ENCODE results near the gene TES. TPM values are rescaled to one million over a fixed set of nuclear protein-coding genes. Genes with fewer than 3 reads are reported as not detected.
"Not testable (repeated sequence)": the region's sequence is repeated elsewhere in the genome, so short reads cannot be mapped to it uniquely, and the experiment has no call there.

Gene TES
- total RNA-seq, 1 donor from 2014 or later: 94.0 TPM

GRCh38 chr7:116172353-116172752 is 38.0 kb upstream of the TES start:
- DNase-seq: no peak
- H3K27me3 ChIP-seq: no peaks in the 10 kb centered on the region
- no peaks in the 10 kb centered on the region for H3K36me3 ChIP-seq
- H3K27ac ChIP-seq: no peak overlapping the region
- H3K9me3 ChIP-seq: no peaks in the 10 kb centered on the region
- no peaks in the 10 kb centered on the region for H3K4me1 ChIP-seq
- TF ChIP-seq CTCF (IDR thresholded peaks at IDR 0.05): no peak
- intact Hi-C loops (cut with DNase I): no loop called here
- no peak for ATAC-seq
- H3K4me3 ChIP-seq: no peak overlapping the region

- intact Hi-C loops (cut with DNase I): no loop called here
- no peak overlapping the region for H3K27ac ChIP-seq
- no peaks in the 10 kb centered on the region for H3K4me1 ChIP-seq
- H3K9me3 ChIP-seq: no peaks in the 10 kb centered on the region
- ATAC-seq: peak; percentile 78
- H3K36me3 ChIP-seq: no peaks in the 10 kb centered on the region
- no peak overlapping the region for H3K4me3 ChIP-seq
- H3K27me3 ChIP-seq: no peaks in the 10 kb centered on the region
- peak; percentile 58 for TF ChIP-seq CTCF (IDR thresholded peaks at IDR 0.05)
- no peak for DNase-seq
These were observed 37.0 kb upstream of the TES start for GRCh38 chr7:116173051-116174028.

GRCh38 chr7:116175095-116175494 is 35.2 kb upstream of the TES start:
- not testable (repeated sequence) for H3K4me3 ChIP-seq, H3K4me1 ChIP-seq, DNase-seq, H3K36me3 ChIP-seq, H3K27me3 ChIP-seq, ATAC-seq, H3K27ac ChIP-seq, H3K9me3 ChIP-seq
- intact Hi-C loops (cut with DNase I): loop anchor here (5.0 kb wide), 1 partner anchor 62 kb away; no protein-coding TSS in a partner anchor

- Histone ChIP-seq H3K27me3 (no peaks in the 10 kb centered on the region), H3K9me3 (no peaks in the 10 kb centered on the region), H3K4me1 (no peaks in the 10 kb centered on the region), H3K27ac (no peak overlapping the region), H3K36me3 (no peaks in the 10 kb centered on the region), H3K4me3 (no peak overlapping the region)
- DNase-seq (no peak), ATAC-seq (no peak)
- intact Hi-C loops (cut with DNase I): loop anchor here (5.0 kb wide), 1 partner anchor 61 kb away; no protein-coding TSS in a partner anchor
- no peak for TF ChIP-seq CTCF (IDR thresholded peaks at IDR 0.05)
These were observed 34.1 kb upstream of the TES start for GRCh38 chr7:116176226-116176625.

- DNase-seq: no peak
- Histone ChIP-seq H3K27me3 (no peaks in the 10 kb centered on the region), H3K27ac (no peak overlapping the region), H3K4me3 (no peak overlapping the region), H3K4me1 (no peaks in the 10 kb centered on the region), H3K36me3 (no peaks in the 10 kb centered on the region), H3K9me3 (no peaks in the 10 kb centered on the region)
- no peak for TF ChIP-seq CTCF (IDR thresholded peaks at IDR 0.05)
- intact Hi-C loops (cut with DNase I): loop anchor here (5.0 kb wide), 1 partner anchor 60 kb away; no protein-coding TSS in a partner anchor
- no peak for ATAC-seq
These were observed 33.3 kb upstream of the TES start for GRCh38 chr7:116177009-116177408.

- DNase-seq (no peak), ATAC-seq (peak; percentile 85)
- Histone ChIP-seq H3K36me3 (no peaks in the 10 kb centered on the region), H3K4me1 (no peaks in the 10 kb centered on the region), H3K27ac (no peak overlapping the region), H3K27me3 (no peaks in the 10 kb centered on the region), H3K4me3 (no peak overlapping the region), H3K9me3 (no peaks in the 10 kb centered on the region)
- intact Hi-C loops (cut with DNase I): no loop called here
- TF ChIP-seq CTCF (IDR thresholded peaks at IDR 0.05): peak; percentile 80
These were observed 30.0 kb upstream of the TES start for GRCh38 chr7:116180302-116180701.
